Activated naive CD4-positive, alpha-beta T cell treated with anti-CD3 and anti-CD28 coated beads for 36 hours (primary cell): Measurements from ENCODE around the gene LRP3. TPM values are rescaled to one million over a fixed set of nuclear protein-coding genes. Genes with fewer than 3 reads are reported as not detected.

ENCODE experiments used
- total RNA-seq, 2 experiments: library from RNA; stranded (reverse); gene quantifications; one replicate each; pipeline ENCODE4 v1.2.3, GENCODE V29; 2021

Gene LRP3
- total RNA-seq, 2 experiments from 2014 or later, result 0.76 to 0.84 TPM

Other genes with a start within 250 kb of the LRP3 start
- 10 to 100 TPM; 14.6 to 15.5 TPM for gene CEP89, start 222.4 kb upstream of the LRP3 start, total RNA-seq
- gene FAAP24, start 222.1 kb upstream of the LRP3 start, total RNA-seq, result 10 to 100 TPM in 1 of 2 experiments, 1 to 10 TPM in 1; 9.6 to 10.5 TPM
- 1 to 10 TPM; 3.1 to 3.4 TPM for gene RHPN2, start 129.4 kb upstream of the LRP3 start, total RNA-seq
- gene GPATCH1, start 113.1 kb upstream of the LRP3 start, total RNA-seq, result 1 to 10 TPM; 8.3 to 9.1 TPM
- not detected for gene WDR88, start 62.2 kb upstream of the LRP3 start, total RNA-seq
- gene SLC7A10, start 31.5 kb downstream of the LRP3 start, total RNA-seq, result not detected
- gene CEBPA, start 108.2 kb downstream of the LRP3 start, total RNA-seq, result under 1 TPM; 0.10 TPM
- gene CEBPG, start 179.4 kb downstream of the LRP3 start, total RNA-seq, result 10 to 100 TPM; 37.3 to 38.7 TPM